HepG2 (cell line): Measurements from ENCODE around the gene LCE1C. TPM values are rescaled to one million over a fixed set of nuclear protein-coding genes. Genes with fewer than 3 reads are reported as not detected.

ENCODE experiments used
- ATAC-seq: fragments of 200-7000 bp; cut with Tn5 transposase; 3 replicates; pipeline ENCODE4 v1.9.1; 2020; ENCODE audit warnings: mild to moderate bottlenecking, moderate library complexity
- BruUV-seq: library from RNA; stranded (reverse); fragments of 400-500 nt; replicated peaks from 2 replicates; lab custom pipeline; 2021; lab: Mats Ljungman, UMichigan
- CTCF ChIA-PET: fragments of 300-600 bp; formaldehyde crosslinking; extraction: SDS; loops from one replicate; lab custom pipeline; 2021; ENCODE audit warnings: low total read pairs, inconsistent platforms, low intra/inter-chr PET ratio; lab: Yijun Ruan, JAX
- POLR2A ChIA-PET: fragments of 350-600 bp; sonication (Branson Sonifier 250); formaldehyde crosslinking; loops from one replicate; lab custom pipeline; 2020; ENCODE audit warnings: antibody characterized with exemption, inconsistent platforms; lab: Yijun Ruan, JAX
- DNase-seq: peaks from one replicate; pipeline ENCODE4 v3.0.0-alpha.2; 2015; ENCODE audit warnings: low spot score
- FAIRE-seq: peaks from 3 replicates; lab custom pipeline; 2011; peaks lifted over from hg19 to GRCh38; lab: Jason Lieb, UNC
- H2AFZ ChIP-seq: one replicate; pipeline ENCODE4 v1.6.1; 2011; ENCODE audit warnings: low read length, inconsistent platforms
- H3K27ac ChIP-seq: fragments of 300-600 bp; 3 replicates; pipeline ENCODE4 v1.8.0; 2011; ENCODE audit warnings: mixed run types, mild to moderate bottlenecking, mixed read lengths, low read length, inconsistent platforms; ENCODE audit not compliant: insufficient read depth; ENCODE audit errors: extremely low read length
- H3K27me3 ChIP-seq, 2 experiments: fragments of 200-600 bp in 1 of 2; 2 replicates in 1 of 2; 3 replicates in 1 of 2; pipeline versions ENCODE4 v1.6.0 to v1.8.0; 2011; ENCODE audit warnings: low read length in 2 of 2, mild to moderate bottlenecking in 2 of 2, moderate library complexity in 2 of 2, inconsistent platforms in 1 of 2; ENCODE audit not compliant: insufficient read depth in 2 of 2, control insufficient read depth in 1 of 2
- H3K36me3 ChIP-seq, 2 experiments: fragments of 200-600 bp in 1 of 2; replicated peaks in 1 of 2; 2 replicates in 1 of 2; 3 replicates in 1 of 2; pipeline versions ENCODE4 v1.5.1 to v1.8.0; 2011; ENCODE audit warnings: low read length in 2 of 2, inconsistent platforms in 1 of 2; ENCODE audit not compliant: insufficient read depth in 2 of 2, control insufficient read depth in 1 of 2
- H3K4me1 ChIP-seq: 2 replicates; pipeline ENCODE4 v1.5.1; 2012; ENCODE audit warnings: low read length, inconsistent platforms; ENCODE audit not compliant: insufficient read depth
- H3K4me2 ChIP-seq: 2 replicates; pipeline ENCODE4 v1.6.0; 2011; ENCODE audit warnings: low read depth, low read length, inconsistent platforms
- H3K4me3 ChIP-seq, 3 experiments: fragments of 200-600 bp in 1 of 3; sonication (generic), shearing (Covaris generic) in 1 of 3; replicated peaks in 1 of 3; 2 replicates each; pipeline ENCODE4 v1.5.1; 2011 to 2016; ENCODE audit warnings: low read length in 3 of 3, inconsistent platforms in 2 of 3, low read depth in 2 of 3, mild to moderate bottlenecking in 2 of 3, control low read depth in 1 of 3, mixed read lengths in 1 of 3; ENCODE audit not compliant: insufficient read depth in 1 of 3
- H3K79me2 ChIP-seq: one replicate; pipeline ENCODE4 v1.6.1; 2011; ENCODE audit warnings: low read length, inconsistent platforms; ENCODE audit not compliant: insufficient read depth
- H3K9ac ChIP-seq: 2 replicates; pipeline ENCODE4 v1.6.0; 2011; ENCODE audit warnings: mild to moderate bottlenecking, low read depth, low read length, inconsistent platforms; ENCODE audit not compliant: insufficient read depth
- H3K9me3 ChIP-seq: 2 replicates; pipeline ENCODE4 v1.5.1; 2012; ENCODE audit warnings: mild to moderate bottlenecking, low read length
- H4K20me1 ChIP-seq: 2 replicates; pipeline ENCODE4 v1.6.0; 2011; ENCODE audit warnings: inconsistent platforms, mild to moderate bottlenecking, low read length, moderate library complexity; ENCODE audit not compliant: insufficient read depth
- FOXA1 ChIP-seq, 2 experiments: fragments of 450-650 bp in 1 of 2; sonication (generic) in 1 of 2; formaldehyde crosslinking in 1 of 2; IDR thresholded peaks; 2 replicates each; pipeline versions ENCODE4 v1.4.0 to v1.6.1; 2016 to 2020; ENCODE audit warnings: missing genetic modification reagents in 1 of 2
- RCOR2 ChIP-seq: IDR thresholded peaks from 2 replicates; pipeline ENCODE4 v1.6.1; 2016; ENCODE audit warnings: missing biosample characterization, missing genetic modification reagents
- RERE ChIP-seq: IDR thresholded peaks from 2 replicates; pipeline ENCODE4 v1.6.1; 2016; ENCODE audit warnings: low read depth, missing genetic modification reagents, missing compliant biosample characterization
- SALL2 ChIP-seq: sonication (generic); formaldehyde crosslinking; IDR thresholded peaks from 2 replicates; pipeline ENCODE4 v1.8.1; 2023; ENCODE audit warnings: mild to moderate bottlenecking, missing genetic modification reagents, inconsistent platforms
- SCMH1 ChIP-seq: sonication (generic); formaldehyde crosslinking; IDR thresholded peaks from 2 replicates; pipeline ENCODE4 v1.9.0; 2021; ENCODE audit warnings: missing genetic modification reagents, mild to moderate bottlenecking, borderline replicate concordance
- TBL1XR1 ChIP-seq: fragments of 150-350 bp; IDR thresholded peaks from 2 replicates; pipeline ENCODE4 v1.6.1; 2014; ENCODE audit warnings: borderline replicate concordance, low read length; ENCODE audit not compliant: partially characterized antibody
- ZNF207 ChIP-seq: fragments of 450-650 bp; IDR thresholded peaks from 2 replicates; pipeline ENCODE4 v1.6.1; 2016; ENCODE audit warnings: antibody characterized with exemption, borderline replicate concordance
- WGBS: methylation state at CpG from one replicate; pipeline ENCODE4 v1.1.6; 2017; ENCODE audit warnings: low lambda C conversion rate; 5-methylcytosine and 5-hydroxymethylcytosine counted together
- in situ Hi-C: cut with HindIII; loops from 2 replicates; pipeline ENCODE4 v1.10.0; 2017; ENCODE audit warnings: low pct_unique_long_range_greater_than_20kb; ENCODE audit not compliant: extremely low pct_ligation_motif_present
- intact Hi-C: fragments of 100-400 bp; cut with micrococcal nuclease; formaldehyde crosslinking; loops from one replicate; pipeline ENCODE4 v1.10.0; 2022; ENCODE audit not compliant: unreplicated experiment
- polyA plus RNA-seq, 8 experiments: library from polyadenylated mRNA; depleted of rRNA in 3 of 8; stranded (reverse) in 7 of 8; unstranded in 1 of 8; fragments of >200 nt; fragmentation: Illumina TruSeq in 4 of 8; extraction: Trizol in 4 of 8; gene quantifications; 2 replicates each; pipeline versions ENCODE4 v1.2.1 to v1.2.3, GENCODE V29; 2011 to 2016; ENCODE audit warnings: low read depth in 4 of 8, missing spikeins in 1 of 8, mixed read lengths in 1 of 8; ENCODE audit not compliant: insufficient read depth in 1 of 8
- total RNA-seq, 5 experiments: library from RNA; depleted of rRNA; stranded (reverse); fragments of >200 nt; fragmentation: Illumina TruSeq; extraction: Trizol; gene quantifications; 2 replicates each; pipeline ENCODE4 v1.2.3, GENCODE V29; 2016; ENCODE audit warnings: low read depth in 1 of 5

Gene LCE1C
- total and polyA plus RNA-seq, 2 of the 13 experiments (the other 11 are each of a cell fraction or from before 2014, with no cell fraction given), result not detected

GRCh38 chr1:152758636-152759035, 47.8 kb downstream of the LCE1C start:
- Histone ChIP-seq H3K4me3 (no peak overlapping the region), H3K9me3 (no peaks in the 10 kb centered on the region), H2AFZ (no peak overlapping the region), H3K27me3 (no peaks in the 10 kb centered on the region), H3K79me2 (no peaks in the 10 kb centered on the region), H3K4me1 (no peaks in the 10 kb centered on the region), H3K36me3 (no peaks in the 10 kb centered on the region), H4K20me1 (no peaks in the 10 kb centered on the region), H3K9ac (no peak overlapping the region), H3K4me2 (no peak overlapping the region), H3K27ac (no peak overlapping the region)
- no peak for TF ChIP-seq RCOR2 (CRISPR knock-in tag)
- no peak for TF ChIP-seq ZNF207
- TF ChIP-seq FOXA1 (IDR thresholded peaks at IDR 0.05), result no peak
- TF ChIP-seq FOXA1 (CRISPR knock-in tag; IDR thresholded peaks at IDR 0.05), result no peak
- TF ChIP-seq SCMH1, result no peak
- no peak for TF ChIP-seq RERE (CRISPR knock-in tag)
- TF ChIP-seq TBL1XR1, result no peak
- TF ChIP-seq SALL2, result no peak
- in situ Hi-C loops, result no loop called here
- ChIA-PET CTCF (no interaction called here), POLR2A (no interaction called here)
- FAIRE-seq (no peak), ATAC-seq (no peak), DNase-seq (no peak)
- intact Hi-C loops, result no loop called here
- BruUV-seq, result no TSS peak
- 0% methylated on average over 1 of the region's 4 CpGs for WGBS
